ENCODE data around the gene NDE1. TPM values are rescaled to one million over a fixed set of nuclear protein-coding genes. Genes with fewer than 3 reads are reported as not detected.

Gene NDE1
- total and polyA plus RNA-seq, 9 of the 15 experiments (the other 6 are each of a cell fraction or from before 2014, with no cell fraction given): 3.1 to 59.9 (median 30.0) TPM

DNA sequence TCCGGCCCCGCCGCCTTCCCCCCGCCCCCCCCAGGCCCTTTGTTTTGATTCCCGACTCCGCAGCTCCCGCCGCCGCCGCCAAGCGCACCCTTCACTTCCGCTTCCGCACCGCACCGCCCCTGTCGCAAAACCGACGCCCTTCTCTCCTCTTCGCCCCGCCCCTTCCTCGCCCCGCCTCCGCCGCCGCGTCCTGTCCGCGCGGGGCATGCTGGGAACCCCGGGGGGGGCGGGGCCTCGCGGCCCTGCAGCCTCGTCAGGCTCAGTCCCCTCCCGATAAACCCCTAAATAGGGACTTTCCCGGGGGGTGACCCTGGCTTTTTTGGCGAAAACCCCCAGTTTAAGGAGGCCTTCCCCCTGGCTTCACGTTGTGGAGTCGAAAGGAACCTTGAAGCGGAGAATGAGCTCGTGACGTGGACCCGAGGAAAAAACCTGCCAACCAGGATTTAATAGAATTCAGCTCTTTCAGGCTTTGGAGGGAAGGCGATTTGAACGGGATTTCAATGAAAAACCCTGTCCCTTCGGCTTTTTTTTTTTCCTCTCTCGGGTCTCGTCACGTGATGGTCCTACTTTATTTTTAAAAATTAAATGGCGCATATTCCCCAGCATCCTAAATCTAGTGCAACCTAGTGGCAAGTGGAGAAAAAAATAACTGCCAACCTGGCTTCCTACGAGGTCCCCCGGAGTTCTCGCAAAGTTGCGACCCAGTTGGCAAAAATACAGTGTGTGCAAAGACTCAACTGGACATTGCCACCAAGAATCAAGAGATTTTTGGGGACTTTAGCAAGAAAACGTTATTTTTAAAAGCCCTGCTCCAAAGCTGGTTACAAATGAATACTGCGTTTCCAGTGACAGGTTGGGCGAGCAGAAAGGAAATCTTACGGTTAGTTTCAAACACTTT, 6.7 kb upstream of the NDE1 start, which contains the start of gene MARF1 (continued):
- TF ChIP-seq, protein P1, sequence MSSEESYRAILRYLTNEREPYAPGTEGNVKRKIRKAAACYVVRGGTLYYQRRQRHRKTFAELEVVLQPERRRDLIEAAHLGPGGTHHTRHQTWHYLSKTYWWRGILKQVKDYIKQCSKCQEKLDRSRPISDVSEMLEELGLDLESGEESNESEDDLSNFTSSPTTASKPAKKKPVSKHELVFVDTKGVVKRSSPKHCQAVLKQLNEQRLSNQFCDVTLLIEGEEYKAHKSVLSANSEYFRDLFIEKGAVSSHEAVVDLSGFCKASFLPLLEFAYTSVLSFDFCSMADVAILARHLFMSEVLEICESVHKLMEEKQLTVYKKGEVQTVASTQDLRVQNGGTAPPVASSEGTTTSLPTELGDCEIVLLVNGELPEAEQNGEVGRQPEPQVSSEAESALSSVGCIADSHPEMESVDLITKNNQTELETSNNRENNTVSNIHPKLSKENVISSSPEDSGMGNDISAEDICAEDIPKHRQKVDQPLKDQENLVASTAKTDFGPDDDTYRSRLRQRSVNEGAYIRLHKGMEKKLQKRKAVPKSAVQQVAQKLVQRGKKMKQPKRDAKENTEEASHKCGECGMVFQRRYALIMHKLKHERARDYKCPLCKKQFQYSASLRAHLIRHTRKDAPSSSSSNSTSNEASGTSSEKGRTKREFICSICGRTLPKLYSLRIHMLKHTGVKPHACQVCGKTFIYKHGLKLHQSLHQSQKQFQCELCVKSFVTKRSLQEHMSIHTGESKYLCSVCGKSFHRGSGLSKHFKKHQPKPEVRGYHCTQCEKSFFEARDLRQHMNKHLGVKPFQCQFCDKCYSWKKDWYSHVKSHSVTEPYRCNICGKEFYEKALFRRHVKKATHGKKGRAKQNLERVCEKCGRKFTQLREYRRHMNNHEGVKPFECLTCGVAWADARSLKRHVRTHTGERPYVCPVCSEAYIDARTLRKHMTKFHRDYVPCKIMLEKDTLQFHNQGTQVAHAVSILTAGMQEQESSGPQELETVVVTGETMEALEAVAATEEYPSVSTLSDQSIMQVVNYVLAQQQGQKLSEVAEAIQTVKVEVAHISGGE (CRISPR knock-in tag; IDR thresholded peaks at IDR 0.05): peak in 1 of 3 experiments; percentile 50; a peak in 2 of 6 replicates
- TF ChIP-seq POLR3A (IDR thresholded peaks at IDR 0.05; ENCODE audit: borderline replicate concordance, extremely low read depth, insufficient read depth, insufficient read length) (no peak), CC2D1A (IDR thresholded peaks at IDR 0.05) (peak; percentile 13; the same call in 1 of the 2 replicates), ZKSCAN3 (CRISPR knock-in tag; IDR thresholded peaks at IDR 0.05) (no peak), MTA1 (IDR thresholded peaks at IDR 0.05; ENCODE audit: borderline replicate concordance) (no peak), DACH1 (IDR thresholded peaks at IDR 0.05; ENCODE audit: partially characterized antibody) (no peak), ZSCAN32 (CRISPR knock-in tag; IDR thresholded peaks at IDR 0.05) (peak; percentile 21; the same call in 1 of the 2 replicates), ZNF217 (CRISPR knock-in tag; IDR thresholded peaks at IDR 0.05) (no peak), SLC30A9 (CRISPR knock-in tag; IDR thresholded peaks at IDR 0.05) (no peak), RBM17 (IDR thresholded peaks at IDR 0.05; ENCODE audit: borderline replicate concordance, low read depth, low read length) (no peak), ZNF282 (CRISPR knock-in tag; IDR thresholded peaks at IDR 0.05) (no peak), SMAD4 (CRISPR knock-in tag; conservative IDR thresholded peaks at IDR 0.05) (no peak)
- TF ChIP-seq, protein P2, sequence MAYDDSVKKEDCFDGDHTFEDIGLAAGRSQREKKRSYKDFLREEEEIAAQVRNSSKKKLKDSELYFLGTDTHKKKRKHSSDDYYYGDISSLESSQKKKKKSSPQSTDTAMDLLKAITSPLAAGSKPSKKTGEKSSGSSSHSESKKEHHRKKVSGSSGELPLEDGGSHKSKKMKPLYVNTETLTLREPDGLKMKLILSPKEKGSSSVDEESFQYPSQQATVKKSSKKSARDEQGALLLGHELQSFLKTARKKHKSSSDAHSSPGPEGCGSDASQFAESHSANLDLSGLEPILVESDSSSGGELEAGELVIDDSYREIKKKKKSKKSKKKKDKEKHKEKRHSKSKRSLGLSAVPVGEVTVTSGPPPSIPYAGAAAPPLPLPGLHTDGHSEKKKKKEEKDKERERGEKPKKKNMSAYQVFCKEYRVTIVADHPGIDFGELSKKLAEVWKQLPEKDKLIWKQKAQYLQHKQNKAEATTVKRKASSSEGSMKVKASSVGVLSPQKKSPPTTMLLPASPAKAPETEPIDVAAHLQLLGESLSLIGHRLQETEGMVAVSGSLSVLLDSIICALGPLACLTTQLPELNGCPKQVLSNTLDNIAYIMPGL (CRISPR knock-in tag; IDR thresholded peaks at IDR 0.05): no peak
